GM12878 (cell line): Measurements from ENCODE around the gene PTPRS. TPM values are rescaled to one million over a fixed set of nuclear protein-coding genes. Genes with fewer than 3 reads are reported as not detected.
A peak's percentile ranks its signal among the peaks of the same experiment; 100 is the strongest.

Experiments
- ATAC-seq: fragments of 200-7000 bp; cut with Tn5 transposase; 3 replicates; pipeline ENCODE4 v1.9.1; 2020; ENCODE audit warnings: mild to moderate bottlenecking, moderate library complexity
- BruUV-seq: library from RNA; stranded (reverse); fragments of 400-500 nt; replicated peaks from 2 replicates; lab custom pipeline; 2021; lab: Mats Ljungman, UMichigan
- CTCF ChIA-PET: fragments of 300-600 bp; sonication (Branson Sonifier 250); formaldehyde crosslinking; extraction: SDS; loops from one replicate; lab custom pipeline; 2021; ENCODE audit warnings: inconsistent platforms; lab: Yijun Ruan, JAX
- POLR2A ChIA-PET: fragments of 350-600 bp; formaldehyde crosslinking; extraction: SDS; loops from one replicate; lab custom pipeline; 2021; ENCODE audit warnings: inconsistent platforms; lab: Charles Lee
- RAD21 ChIA-PET: fragments of 300-600 bp; sonication (Branson Sonifier 250); formaldehyde crosslinking; loops from one replicate; lab custom pipeline; 2023; ENCODE audit warnings: antibody characterized with exemption; ENCODE audit not compliant: unreplicated experiment; lab: Charles Lee
- SMC1A ChIA-PET: fragments of 300-600 bp; sonication (Branson Sonifier 250); formaldehyde crosslinking; loops from one replicate; lab custom pipeline; 2023; ENCODE audit not compliant: unreplicated experiment, uncharacterized antibody; lab: Charles Lee
- DNase-seq: peaks from one replicate; pipeline ENCODE4 v3.0.0-alpha.2; 2011; ENCODE audit warnings: low read depth, low spot score
- FAIRE-seq: peaks from 3 replicates; lab custom pipeline; 2011; peaks lifted over from hg19 to GRCh38; lab: Jason Lieb, UNC
- H2AFZ ChIP-seq: 2 replicates; pipeline ENCODE4 v1.6.0; 2011; ENCODE audit warnings: low read depth, low read length, control low read depth; ENCODE audit not compliant: control insufficient read depth
- H3K27ac ChIP-seq: 2 replicates; pipeline ENCODE4 v1.5.1; 2011; ENCODE audit warnings: control low read depth; ENCODE audit not compliant: control insufficient read depth, insufficient read depth
- H3K27me3 ChIP-seq, 2 experiments: replicated peaks in 1 of 2; 2 replicates each; pipeline versions ENCODE4 v1.6.0 to v1.6.1; 2011; ENCODE audit warnings: low read length in 1 of 2; ENCODE audit not compliant: control insufficient read depth in 2 of 2, insufficient read depth in 2 of 2
- H3K36me3 ChIP-seq, 2 experiments: 2 replicates each; pipeline ENCODE4 v1.5.1; 2011; ENCODE audit warnings: low read length in 1 of 2; ENCODE audit not compliant: control insufficient read depth in 2 of 2, insufficient read depth in 2 of 2
- H3K4me1 ChIP-seq: 2 replicates; pipeline ENCODE4 v1.6.1; 2011; ENCODE audit warnings: mild to moderate bottlenecking, low read length, moderate library complexity, mixed read lengths; ENCODE audit not compliant: control insufficient read depth, insufficient read depth
- H3K4me2 ChIP-seq: 2 replicates; pipeline ENCODE4 v1.6.0; 2011; ENCODE audit warnings: control low read depth; ENCODE audit not compliant: control insufficient read depth, insufficient read depth
- H3K4me3 ChIP-seq: fragments of 200-600 bp; sonication (generic); 2 replicates; pipeline ENCODE4 v1.5.1; 2016
- H3K79me2 ChIP-seq: 2 replicates; pipeline ENCODE4 v1.6.0; 2011; ENCODE audit warnings: low read length; ENCODE audit not compliant: control insufficient read depth, insufficient read depth
- H3K9ac ChIP-seq: 2 replicates; pipeline ENCODE4 v1.8.0; 2011; ENCODE audit warnings: low read length, control low read depth, mixed read lengths; ENCODE audit not compliant: control insufficient read depth, insufficient read depth
- H3K9me3 ChIP-seq: replicated peaks from 3 replicates; pipeline ENCODE4 v1.5.1; 2011; ENCODE audit warnings: mild to moderate bottlenecking, low read length; ENCODE audit not compliant: control insufficient read depth, insufficient read depth
- H4K20me1 ChIP-seq: 2 replicates; pipeline ENCODE4 v1.6.0; 2011; ENCODE audit not compliant: control insufficient read depth, insufficient read depth
- ATF2 ChIP-seq: IDR thresholded peaks from 2 replicates; pipeline ENCODE4 v1.6.1; 2012; ENCODE audit warnings: low read length, inconsistent platforms
- BHLHE40 ChIP-seq, 2 experiments: fragments of 450-650 bp in 1 of 2; IDR thresholded peaks; 2 replicates each; pipeline ENCODE4 v1.6.1; 2011 to 2017; ENCODE audit warnings: low read depth in 2 of 2, borderline replicate concordance in 1 of 2, improper control_type of control experiment in 1 of 2, low read length in 1 of 2, mild to moderate bottlenecking in 1 of 2
- GATAD2B ChIP-seq: fragments of 450-650 bp; conservative IDR thresholded peaks from 2 replicates; pipeline ENCODE4 v1.6.1; 2017; ENCODE audit warnings: low read depth, mild to moderate bottlenecking, moderate library complexity
- IRF5 ChIP-seq: fragments of 450-650 bp; IDR thresholded peaks from 2 replicates; pipeline ENCODE4 v1.6.1; 2017; ENCODE audit warnings: borderline replicate concordance
- JUND ChIP-seq: IDR thresholded peaks from 2 replicates; pipeline ENCODE4 v1.6.1; 2012; ENCODE audit warnings: low read depth, mild to moderate bottlenecking, low read length, improper control_type of control experiment, moderate library complexity
- MEF2B ChIP-seq: fragments of 450-650 bp; IDR thresholded peaks from 2 replicates; pipeline ENCODE4 v1.6.1; 2018; ENCODE audit warnings: mild to moderate bottlenecking, moderate library complexity; ENCODE audit not compliant: partially characterized antibody, poor library complexity, severe bottlenecking
- MXI1 ChIP-seq: fragments of 150-350 bp; IDR thresholded peaks from 2 replicates; pipeline ENCODE4 v1.6.1; 2011; ENCODE audit warnings: low read depth, mild to moderate bottlenecking, inconsistent platforms, low read length, improper control_type of control experiment
- NFXL1 ChIP-seq: fragments of 450-650 bp; IDR thresholded peaks from 2 replicates; pipeline ENCODE4 v1.6.1; 2017; ENCODE audit warnings: antibody characterized with exemption, mild to moderate bottlenecking, borderline replicate concordance
- NR2C2 ChIP-seq: IDR thresholded peaks from 2 replicates; pipeline ENCODE4 v1.6.1; 2011; ENCODE audit warnings: borderline replicate concordance, low read depth; ENCODE audit not compliant: control insufficient read depth, insufficient read length
- WGBS: methylation state at CpG from one replicate; pipeline ENCODE4 v1.1.6; 2016; ENCODE audit warnings: low lambda C conversion rate; ENCODE audit not compliant: insufficient replicate concordance, insufficient coverage; ENCODE audit errors: missing lambda C conversion rate; 5-methylcytosine and 5-hydroxymethylcytosine counted together
- in situ Hi-C: fragments of 300-500 bp; cut with MboI; formaldehyde crosslinking; loops from 9 replicates; pipeline ENCODE4 v1.14.3; 2018; ENCODE audit warnings: mixed read lengths
- intact Hi-C: fragments of 100-400 bp; cut with micrococcal nuclease; formaldehyde crosslinking; loops from one replicate; pipeline ENCODE4 v1.14.2; 2022; ENCODE audit not compliant: unreplicated experiment
- polyA plus RNA-seq, 11 experiments: library from polyadenylated mRNA; depleted of rRNA in 4 of 11; unstranded in 6 of 11; stranded (reverse) in 5 of 11; fragments of >200 nt; fragmentation: Nextera tagmentation in 4 of 11; fragmentation: Illumina TruSeq in 1 of 11; extraction: Ambion mirVana in 4 of 11; extraction: Trizol in 1 of 11; gene quantifications; 1 replicate in 1 of 11; 2 replicates in 10 of 11; pipeline versions ENCODE4 v1.2.1 to v1.2.3, GENCODE V29; 2011 to 2016; ENCODE audit warnings: inconsistent platforms in 2 of 11, missing spikeins in 2 of 11, low read depth in 1 of 11
- total RNA-seq, 4 experiments: library from RNA; depleted of rRNA in 3 of 4; stranded (reverse); fragments of >200 nt in 3 of 4; fragmentation: Illumina TruSeq in 1 of 4; extraction: Trizol in 1 of 4; gene quantifications; 2 replicates each; pipeline versions ENCODE4 v1.2.1 to v1.2.3, GENCODE V29; 2013 to 2021

PTPRS gene
- total and polyA plus RNA-seq, 10 of the 15 experiments (the other 5 are each of a cell fraction or from before 2014, with no cell fraction given) = 0.09 to 32.1 (median 0.71) TPM

- in situ Hi-C loops = no loop called here
- POLR2A ChIA-PET = interaction anchor here (0.6 kb wide), 1 partner anchor 947 kb away, joined by 3 read pairs; no protein-coding TSS in a partner anchor
Measured at GRCh38 chr19:5349041-5349440, 8.4 kb upstream of the PTPRS start.

GRCh38 chr19:5345895-5346386 lies 5.3 kb upstream of the PTPRS start:
- Histone ChIP-seq H3K4me2 (no peak overlapping the region), H3K9ac (no peak overlapping the region), H3K27me3 (no peaks in the 10 kb centered on the region; a peak in 1 of 4 replicates), H3K27ac (no peak overlapping the region), H3K4me3 (no peak overlapping the region), H3K79me2 (no peaks in the 10 kb centered on the region), H3K4me1 (no peaks in the 10 kb centered on the region), H3K9me3 (peaks cover 1% of the 10 kb centered on the region; the same call in 1 of the 3 replicates), H2AFZ (no peak overlapping the region), H3K36me3 (no peaks in the 10 kb centered on the region), H4K20me1 (no peaks in the 10 kb centered on the region)
- WGBS = 2% methylated on average over 6 of the region's 6 CpGs
- RAD21 ChIA-PET = interaction anchor here (1.5 kb wide), 1 partner anchor 24 kb away, joined by 8 read pairs; no protein-coding TSS in a partner anchor
- no peak for FAIRE-seq
- SMC1A ChIA-PET = no interaction called here
- POLR2A ChIA-PET = no interaction called here
- peak; percentile 42; the same call in 2 of the 3 replicates for ATAC-seq
- in situ Hi-C loops (no loop called here), intact Hi-C loops (no loop called here)
- no TSS peak for BruUV-seq
- CTCF ChIA-PET = interaction anchor here (0.6 to 1.0 kb wide), 3 partner anchors 24 to 298 kb away, joined by 3 to 4 read pairs (median 3); no protein-coding TSS in a partner anchor
- DNase-seq = no peak
- no peak for TF ChIP-seq GATAD2B
- peak; percentile 34 for TF ChIP-seq MEF2B
- TF ChIP-seq MXI1 = 0 out of 2 replicates have a peak, but pooled peaks have one; percentile 26
- TF ChIP-seq NR2C2 = no peak
- TF ChIP-seq BHLHE40 (IDR thresholded peaks at IDR 0.05; ENCODE audit: borderline replicate concordance in 1 of 2, low read depth in 2 of 2, low read length in 1 of 2) = peak in 1 of 2 experiments; percentile 26; a peak in 1 of 4 replicates
- no peak for TF ChIP-seq JUND
- no peak for TF ChIP-seq ATF2

More at GRCh38 chr19:5349041-5349440, 8.4 kb upstream of the PTPRS start:
- ChIA-PET SMC1A (interaction anchor here (0.6 kb wide), 1 partner anchor 317 kb away, joined by 3 read pairs; no protein-coding TSS in a partner anchor), CTCF (no interaction called here), RAD21 (no interaction called here)
- Histone ChIP-seq H3K9me3 (peaks cover 1% of the 10 kb centered on the region; the same call in 1 of the 3 replicates), H3K4me3 (no peak overlapping the region), H3K36me3 (no peaks in the 10 kb centered on the region), H3K9ac (no peak overlapping the region), H3K4me1 (no peaks in the 10 kb centered on the region), H3K27me3 (no peaks in the 10 kb centered on the region), H3K4me2 (no peak overlapping the region), H3K27ac (no peak overlapping the region), H2AFZ (no peak overlapping the region), H3K79me2 (no peaks in the 10 kb centered on the region), H4K20me1 (no peaks in the 10 kb centered on the region)
- intact Hi-C loops = no loop called here
- WGBS = 54% methylated on average over 3 of the region's 3 CpGs
- FAIRE-seq = no peak
- TF ChIP-seq IRF5 (no peak), NFXL1 (no peak)
- ATAC-seq = no peak
- no TSS peak for BruUV-seq
- DNase-seq = no peak
